Epithelial cell of esophagus (primary cell): ENCODE data around the gene CRHR1.

Experiments used
- DNase-seq: peaks from one replicate; pipeline ENCODE4 v3.0.0; 2010; ENCODE audit warnings: low read depth
- H3K4me3 ChIP-seq: 2 replicates; pipeline ENCODE4 v1.5.1; 2011; ENCODE audit warnings: mild to moderate bottlenecking, low read length, control low read depth
- CTCF ChIP-seq: IDR thresholded peaks from 2 replicates; pipeline ENCODE4 v1.5.1; 2011; ENCODE audit warnings: low read depth, mild to moderate bottlenecking, low read length, control low read depth, inconsistent platforms; ENCODE audit not compliant: insufficient read depth; ENCODE audit errors: missing control alignments

Gene CRHR1

DNA sequence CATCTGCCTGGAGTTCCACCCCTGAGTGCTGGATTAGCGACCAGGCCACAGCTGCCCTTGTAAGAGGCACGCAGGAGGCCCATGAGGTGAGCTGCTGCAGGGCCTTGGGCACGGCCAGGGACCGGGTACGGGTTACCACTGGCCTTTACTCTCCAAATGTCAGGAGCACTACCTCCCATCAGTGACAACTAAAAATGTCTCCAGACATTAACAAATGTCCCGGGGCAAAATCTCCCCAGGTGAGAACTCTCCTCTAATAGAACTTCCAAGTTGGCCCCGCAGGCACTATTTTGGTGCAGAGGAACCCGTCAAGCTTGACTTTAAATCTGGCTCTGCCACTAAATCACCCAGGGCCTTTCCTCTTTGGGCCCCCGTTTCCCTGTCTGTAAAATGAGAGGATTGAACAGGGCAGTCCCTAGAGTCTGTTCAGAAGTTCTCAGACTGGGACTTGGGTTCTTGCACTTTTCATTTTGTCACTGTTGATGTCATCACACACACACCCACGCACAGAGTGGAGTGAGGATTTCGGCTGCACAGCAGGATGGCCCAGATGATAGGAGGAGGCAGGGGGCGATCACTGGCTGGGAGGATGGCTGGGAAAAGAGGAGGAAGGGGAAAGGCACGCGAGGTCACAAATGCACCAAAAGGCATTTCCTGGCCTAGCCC, 85.7 kb downstream of the CRHR1 start:
- no peak for TF ChIP-seq CTCF
- no peak for DNase-seq
- no peak overlapping the region for H3K4me3 ChIP-seq

GRCh38 chr17:45870342-45870974, 86.3 kb downstream of the CRHR1 start:
- DNase-seq, result no peak
- no peak overlapping the region for H3K4me3 ChIP-seq
- TF ChIP-seq CTCF, result no peak

- TF ChIP-seq CTCF, result no peak
- DNase-seq, result no peak
Measured at GRCh38 chr17:45871718-45872117, 87.6 kb downstream of the CRHR1 start.

GRCh38 chr17:45873728-45874127, 89.6 kb downstream of the CRHR1 start:
- DNase-seq, result peak; percentile 59
- H3K4me3 ChIP-seq, result no peak overlapping the region
- no peak for TF ChIP-seq CTCF

More at GRCh38 chr17:45871718-45872117, 87.6 kb downstream of the CRHR1 start:
- H3K4me3 ChIP-seq, result no peak overlapping the region

DNA sequence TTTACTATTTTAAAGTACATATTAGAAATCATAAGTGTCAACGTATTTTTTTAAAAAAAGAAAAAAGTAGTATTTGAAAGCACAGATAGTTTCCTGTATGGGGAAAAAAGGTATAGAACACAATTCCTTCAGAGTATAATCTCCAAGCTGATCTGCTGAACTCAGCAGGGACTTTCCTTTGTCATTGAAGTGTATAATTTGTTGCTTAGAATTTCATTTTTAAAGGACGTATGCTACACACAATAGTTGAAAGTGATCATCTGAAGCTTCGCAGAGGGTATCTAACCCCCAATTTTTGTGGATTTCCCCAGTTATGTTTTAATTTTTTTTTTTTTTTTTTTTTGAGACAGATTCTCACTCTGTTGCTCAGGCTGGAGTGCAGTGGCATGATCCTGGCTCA, 90.0 kb downstream of the CRHR1 start:
- TF ChIP-seq CTCF, result no peak
- DNase-seq, result no peak
- H3K4me3 ChIP-seq, result no peak overlapping the region

- TF ChIP-seq CTCF, result no peak
- no peak for DNase-seq
- no peak overlapping the region for H3K4me3 ChIP-seq
Measured at GRCh38 chr17:45876539-45876938, 92.4 kb downstream of the CRHR1 start.

DNA sequence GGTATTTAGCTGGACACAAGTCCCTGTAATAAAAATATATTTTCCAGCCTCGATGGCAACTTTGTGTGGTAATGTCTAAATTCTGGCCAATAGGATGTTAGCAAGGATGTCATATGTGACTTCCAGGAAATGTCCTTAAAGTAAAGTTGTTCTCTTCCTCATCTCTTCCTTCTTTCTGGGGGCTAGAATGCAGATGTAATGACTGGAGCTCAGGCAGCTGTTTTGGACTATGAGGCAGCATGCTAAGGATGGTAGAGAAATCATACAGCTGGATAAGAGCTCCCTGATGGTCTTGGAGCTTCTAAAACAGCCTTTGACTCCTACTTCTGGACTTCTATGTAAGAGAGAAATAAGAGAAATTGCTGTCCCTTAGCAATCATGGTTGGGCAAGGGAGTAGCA, 93.3 kb downstream of the CRHR1 start:
- DNase-seq, result no peak
- no peak overlapping the region for H3K4me3 ChIP-seq
- TF ChIP-seq CTCF, result no peak
